ENCODE measurements around the gene TP73. TPM values are rescaled to one million over a fixed set of nuclear protein-coding genes. Genes with fewer than 3 reads are reported as not detected.
"Not testable (repeated sequence)": the region's sequence is repeated elsewhere in the genome, so short reads cannot be mapped to it uniquely, and the experiment has no call there.

TP73 gene
- polyA plus RNA-seq, 1 experiment, result not detected

DNA sequence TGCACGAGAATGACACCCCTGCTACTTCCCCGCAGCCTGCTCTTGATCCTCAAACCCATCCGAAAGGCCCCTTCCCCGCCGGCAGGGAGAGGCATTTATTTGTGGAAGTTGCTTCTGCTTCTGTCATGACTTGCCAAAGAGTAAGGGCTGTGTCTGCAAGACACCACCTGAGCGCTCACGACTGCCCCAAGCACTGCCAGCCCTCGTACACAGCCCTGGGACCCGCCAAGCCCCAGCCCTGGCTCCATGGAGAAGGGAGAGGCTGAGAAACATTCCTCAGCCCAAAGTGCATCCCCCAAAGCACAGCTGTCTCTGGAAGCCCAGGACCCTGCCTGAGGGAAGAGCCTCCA lies 33.8 kb upstream of the TP73 start:
- ChIA-PET CTCF (interaction anchor here (0.6 to 6.4 kb wide), 27 partner anchors 10 to 1166 kb away, joined by 3 to 73 read pairs (median 4); partner anchors contain the start of gene WRAP73), POLR2A (interaction anchor here (1.3 kb wide), 1 partner anchor 128 kb away, joined by 5 read pairs; no protein-coding TSS in a partner anchor)
- TF ChIP-seq, protein P1, sequence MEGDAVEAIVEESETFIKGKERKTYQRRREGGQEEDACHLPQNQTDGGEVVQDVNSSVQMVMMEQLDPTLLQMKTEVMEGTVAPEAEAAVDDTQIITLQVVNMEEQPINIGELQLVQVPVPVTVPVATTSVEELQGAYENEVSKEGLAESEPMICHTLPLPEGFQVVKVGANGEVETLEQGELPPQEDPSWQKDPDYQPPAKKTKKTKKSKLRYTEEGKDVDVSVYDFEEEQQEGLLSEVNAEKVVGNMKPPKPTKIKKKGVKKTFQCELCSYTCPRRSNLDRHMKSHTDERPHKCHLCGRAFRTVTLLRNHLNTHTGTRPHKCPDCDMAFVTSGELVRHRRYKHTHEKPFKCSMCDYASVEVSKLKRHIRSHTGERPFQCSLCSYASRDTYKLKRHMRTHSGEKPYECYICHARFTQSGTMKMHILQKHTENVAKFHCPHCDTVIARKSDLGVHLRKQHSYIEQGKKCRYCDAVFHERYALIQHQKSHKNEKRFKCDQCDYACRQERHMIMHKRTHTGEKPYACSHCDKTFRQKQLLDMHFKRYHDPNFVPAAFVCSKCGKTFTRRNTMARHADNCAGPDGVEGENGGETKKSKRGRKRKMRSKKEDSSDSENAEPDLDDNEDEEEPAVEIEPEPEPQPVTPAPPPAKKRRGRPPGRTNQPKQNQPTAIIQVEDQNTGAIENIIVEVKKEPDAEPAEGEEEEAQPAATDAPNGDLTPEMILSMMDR (IDR thresholded peaks at IDR 0.05; ENCODE audit: low read depth, low read length), result no peak

DNA sequence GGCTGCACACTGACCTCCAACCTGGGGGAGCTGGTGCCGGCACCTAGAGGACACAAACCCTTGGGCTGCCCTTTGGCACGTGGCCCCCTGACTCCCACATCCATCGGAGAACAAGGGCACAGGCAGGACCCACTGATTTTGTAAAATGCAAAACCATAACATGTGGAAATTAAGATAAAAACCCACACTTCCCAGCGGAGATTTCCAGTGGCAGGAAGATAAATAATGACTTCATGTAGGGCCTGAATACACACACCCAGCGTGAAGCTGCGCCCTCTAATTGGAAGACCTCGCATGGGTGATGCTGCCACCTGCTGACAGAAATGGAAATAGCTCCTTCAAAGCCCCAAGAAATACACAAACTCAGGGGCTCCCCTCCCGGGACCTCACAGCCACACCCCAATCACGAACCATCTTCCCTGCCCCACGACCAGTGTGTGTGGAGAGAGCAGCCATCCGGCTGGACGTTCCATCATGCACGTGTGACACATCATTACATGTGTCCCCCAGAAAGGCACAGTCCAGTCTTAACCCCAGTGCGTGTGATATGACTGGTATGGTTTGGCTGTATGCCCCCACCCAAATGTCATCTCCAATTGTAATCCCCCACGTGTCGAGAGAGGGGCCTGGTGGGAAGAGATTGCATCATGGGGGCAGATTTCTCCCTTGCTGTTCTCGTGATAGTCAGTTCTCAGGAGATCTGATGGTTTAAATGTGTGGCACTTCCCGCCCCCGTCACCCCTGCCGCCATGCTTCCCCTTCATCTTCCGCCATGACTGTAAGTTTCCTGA lies 33.2 kb upstream of the TP73 start:
- H3K27ac ChIP-seq (ENCODE audit: low read depth, low read length), result no peak overlapping the region
- ChIA-PET CTCF (interaction anchor here (0.6 to 6.4 kb wide), 32 partner anchors 10 to 1167 kb away, joined by 3 to 73 read pairs (median 4); partner anchors contain the start of gene WRAP73), POLR2A (interaction anchor here (1.3 kb wide), 1 partner anchor 128 kb away, joined by 5 read pairs; no protein-coding TSS in a partner anchor)
- no peak overlapping the region for H3K4me3 ChIP-seq (ENCODE audit: low read depth, low read length)
- no peaks in the 10 kb centered on the region; the same call in 1 of the 2 replicates for H3K9me3 ChIP-seq (ENCODE audit: control insufficient read depth, insufficient read depth, low read length)
- TF ChIP-seq, protein P1 (IDR thresholded peaks at IDR 0.05; ENCODE audit: low read depth, low read length), result peak; percentile 89
- DNase-seq (ENCODE audit: low read depth, low spot score), result peak; percentile 58
- H3K27me3 ChIP-seq (ENCODE audit: control insufficient read depth, insufficient read depth, low read length), result peaks cover 5% of the 10 kb centered on the region

More for the DNA sequence above, 33.8 kb upstream of the TP73 start:
- Histone ChIP-seq H3K9me3 (ENCODE audit: control insufficient read depth, insufficient read depth, low read length) (no peaks in the 10 kb centered on the region; the same call in 1 of the 2 replicates), H3K4me3 (ENCODE audit: low read depth, low read length) (no peak overlapping the region), H3K27me3 (ENCODE audit: control insufficient read depth, insufficient read depth, low read length) (peaks cover 5% of the 10 kb centered on the region), H3K27ac (ENCODE audit: low read depth, low read length) (no peak overlapping the region)
- no peak for DNase-seq (ENCODE audit: low read depth, low spot score)

DNA sequence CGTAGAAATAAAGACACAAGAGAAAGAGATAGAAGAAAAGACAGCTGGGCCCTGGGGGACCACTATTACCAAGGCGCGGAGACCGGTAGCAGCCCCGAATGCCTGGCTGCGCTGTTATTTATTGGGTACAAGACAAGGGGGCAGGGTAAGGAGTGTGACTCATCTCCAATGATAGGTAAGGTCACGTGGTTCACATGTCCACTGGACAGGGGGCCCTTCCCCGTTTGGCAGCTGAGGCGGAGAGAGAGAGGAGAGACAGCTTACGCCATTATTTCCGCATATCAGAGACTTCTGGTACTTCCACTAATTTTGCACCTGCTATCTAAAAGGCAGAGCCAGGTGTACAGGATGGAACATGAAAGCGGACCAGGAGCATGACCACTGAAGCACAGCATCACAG lies 31.6 kb upstream of the TP73 start:
- H3K27ac ChIP-seq (ENCODE audit: low read depth, low read length), result no peak overlapping the region
- CTCF ChIA-PET, result interaction anchor here (0.9 to 6.4 kb wide), 13 partner anchors 13 to 168 kb away, joined by 3 to 73 read pairs (median 7); no protein-coding TSS in a partner anchor
- peaks cover 5% of the 10 kb centered on the region for H3K27me3 ChIP-seq (ENCODE audit: control insufficient read depth, insufficient read depth, low read length)
- H3K4me3 ChIP-seq (ENCODE audit: low read depth, low read length), result no peak overlapping the region
- POLR2A ChIA-PET, result no interaction called here
- H3K9me3 ChIP-seq (ENCODE audit: control insufficient read depth, insufficient read depth, low read length), result no peaks in the 10 kb centered on the region; the same call in 1 of the 2 replicates
- DNase-seq (ENCODE audit: low read depth, low spot score), result no peak
- TF ChIP-seq, protein P1 (IDR thresholded peaks at IDR 0.05; ENCODE audit: low read depth, low read length), result no peak

DNA sequence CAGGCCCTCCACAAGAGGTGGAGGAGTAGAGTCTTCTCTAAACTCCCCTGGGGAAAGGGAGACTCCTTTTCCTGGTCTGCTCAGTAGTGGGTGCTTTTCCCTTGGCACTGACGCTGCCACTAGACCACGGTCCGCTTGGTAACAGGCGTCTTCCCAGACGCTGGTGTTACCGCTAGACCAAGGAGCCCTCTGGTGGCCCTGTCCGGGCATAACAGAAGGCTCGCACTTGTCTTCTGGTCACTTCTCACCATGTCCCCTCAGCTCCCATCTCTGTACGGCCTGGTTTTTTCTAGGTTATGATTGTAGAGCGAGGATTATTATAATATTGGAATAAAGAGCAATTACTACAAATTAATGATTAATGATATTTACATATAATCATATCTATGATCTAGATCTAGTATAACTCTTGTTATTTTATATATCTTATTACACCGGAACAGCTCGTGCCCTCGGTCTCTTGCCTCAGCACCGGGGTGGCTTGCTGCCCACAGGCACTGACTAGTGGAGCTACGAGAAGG lies 31.1 kb upstream of the TP73 start:
- TF ChIP-seq, protein P1 (IDR thresholded peaks at IDR 0.05; ENCODE audit: low read depth, low read length), result peak; percentile 70
- H3K27me3 ChIP-seq (ENCODE audit: control insufficient read depth, insufficient read depth, low read length); H3K27ac ChIP-seq (ENCODE audit: low read depth, low read length); H3K9me3 ChIP-seq (ENCODE audit: control insufficient read depth, insufficient read depth, low read length); POLR2A ChIA-PET; DNase-seq (ENCODE audit: low read depth, low spot score); H3K4me3 ChIP-seq (ENCODE audit: low read depth, low read length): not testable (repeated sequence)
- CTCF ChIA-PET, result interaction anchor here (1.1 to 6.4 kb wide), 6 partner anchors 34 to 168 kb away, joined by 4 to 73 read pairs (median 8); no protein-coding TSS in a partner anchor

DNA sequence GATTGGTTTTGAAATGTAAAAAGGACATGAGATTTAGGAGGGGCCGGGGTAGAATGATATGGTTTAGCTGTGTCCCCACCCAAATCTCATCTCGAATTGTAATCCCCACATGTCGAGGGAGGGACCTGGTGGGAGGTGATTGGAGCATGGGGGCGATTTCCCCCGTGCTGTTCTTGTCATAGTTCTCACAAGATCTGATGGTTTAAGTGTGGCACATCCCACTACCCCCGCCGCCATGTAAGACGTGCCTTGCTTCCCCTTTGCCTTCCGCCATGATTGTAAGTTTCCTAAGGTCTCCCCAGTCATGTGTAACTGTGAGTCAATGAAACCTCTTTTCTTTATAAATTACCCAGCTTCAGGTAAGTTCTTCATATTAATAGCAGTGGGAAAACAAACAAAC lies 30.2 kb upstream of the TP73 start:
- H3K27me3 ChIP-seq (ENCODE audit: control insufficient read depth, insufficient read depth, low read length); DNase-seq (ENCODE audit: low read depth, low spot score); POLR2A ChIA-PET; H3K4me3 ChIP-seq (ENCODE audit: low read depth, low read length); H3K9me3 ChIP-seq (ENCODE audit: control insufficient read depth, insufficient read depth, low read length); H3K27ac ChIP-seq (ENCODE audit: low read depth, low read length): not testable (repeated sequence)
- CTCF ChIA-PET, result interaction anchor here (1.1 to 6.4 kb wide), 5 partner anchors 46 to 169 kb away, joined by 4 to 73 read pairs (median 10); no protein-coding TSS in a partner anchor
